Measurements from ENCODE around the gene PHF10.
A peak's percentile ranks its signal among the peaks of the same experiment; 100 is the strongest.
"Not testable (repeated sequence)": the region's sequence is repeated elsewhere in the genome, so short reads cannot be mapped to it uniquely, and the experiment has no call there.

The PHF10 gene

GRCh38 chr6:169722362-169723199, 1.7 kb downstream of the PHF10 start:
- peak; percentile 9 for DNase-seq

- DNase-seq: no peak
These were observed 4.0 kb downstream of the PHF10 start for GRCh38 chr6:169720207-169720855.

GRCh38 chr6:169719117-169719516, 5.2 kb downstream of the PHF10 start:
- no peak for DNase-seq

GRCh38 chr6:169714595-169714994, 9.7 kb downstream of the PHF10 start:
- DNase-seq: no peak

- DNase-seq: no peak
These were observed 10.1 kb downstream of the PHF10 start for GRCh38 chr6:169714178-169714577.

- no peak for DNase-seq
These were observed 14.3 kb downstream of the PHF10 start for GRCh38 chr6:169710009-169710408.

GRCh38 chr6:169709293-169709692, 15.0 kb downstream of the PHF10 start:
- DNase-seq: no peak

GRCh38 chr6:169707772-169708171, 16.5 kb downstream of the PHF10 start:
- DNase-seq: no peak

- DNase-seq: no peak
These were observed 21.5 kb downstream of the PHF10 start for GRCh38 chr6:169702840-169703246.

GRCh38 chr6:169701954-169702839, 22.1 kb downstream of the PHF10 start, which contains the start of the genes C6orf120 and WDR27:
Gene C6orf120 (plus strand): TSS chr6:169702126. CDS start chr6:169702460, 334 bp downstream.
Gene WDR27 (minus strand): TSS chr6:169702029. CDS start chr6:169689005, 13,024 bp downstream.
- DNase-seq: peak; percentile 91

GRCh38 chr6:169701311-169701953, 22.9 kb downstream of the PHF10 start:
- DNase-seq: no peak

GRCh38 chr6:169700296-169700695, 24.0 kb downstream of the PHF10 start:
- no peak for DNase-seq

GRCh38 chr6:169697115-169697514, 27.2 kb downstream of the PHF10 start:
- not testable (repeated sequence) for DNase-seq

- DNase-seq: no peak
These were observed 29.2 kb downstream of the PHF10 start for GRCh38 chr6:169695131-169695530.

GRCh38 chr6:169692516-169692915, 31.8 kb downstream of the PHF10 start:
- no peak for DNase-seq

GRCh38 chr6:169691260-169691659, 33.0 kb downstream of the PHF10 start:
- DNase-seq: no peak

- peak; percentile 46 for DNase-seq
These were observed 35.0 kb downstream of the PHF10 start for GRCh38 chr6:169689287-169689686.

GRCh38 chr6:169685860-169686259, 38.4 kb downstream of the PHF10 start:
- DNase-seq: no peak

GRCh38 chr6:169684056-169684455, 40.2 kb downstream of the PHF10 start:
- no peak for DNase-seq

- DNase-seq: no peak
These were observed 46.0 kb downstream of the PHF10 start for GRCh38 chr6:169678342-169678741.

GRCh38 chr6:169677096-169677495, 47.2 kb downstream of the PHF10 start:
- no peak for DNase-seq

- no peak for DNase-seq
These were observed 49.3 kb downstream of the PHF10 start for GRCh38 chr6:169675011-169675410.

- DNase-seq: no peak
These were observed 52.7 kb downstream of the PHF10 start for GRCh38 chr6:169671563-169671962.

Data from T1000 (cell line).